Measurements from ENCODE around the gene COX8C. TPM values are rescaled to one million over a fixed set of nuclear protein-coding genes. Genes with fewer than 3 reads are reported as not detected.
A peak's percentile ranks its signal among the peaks of the same experiment; 100 is the strongest.

COX8C gene
- total and polyA plus RNA-seq, 4 experiments from 2014 or later = not detected

DNA sequence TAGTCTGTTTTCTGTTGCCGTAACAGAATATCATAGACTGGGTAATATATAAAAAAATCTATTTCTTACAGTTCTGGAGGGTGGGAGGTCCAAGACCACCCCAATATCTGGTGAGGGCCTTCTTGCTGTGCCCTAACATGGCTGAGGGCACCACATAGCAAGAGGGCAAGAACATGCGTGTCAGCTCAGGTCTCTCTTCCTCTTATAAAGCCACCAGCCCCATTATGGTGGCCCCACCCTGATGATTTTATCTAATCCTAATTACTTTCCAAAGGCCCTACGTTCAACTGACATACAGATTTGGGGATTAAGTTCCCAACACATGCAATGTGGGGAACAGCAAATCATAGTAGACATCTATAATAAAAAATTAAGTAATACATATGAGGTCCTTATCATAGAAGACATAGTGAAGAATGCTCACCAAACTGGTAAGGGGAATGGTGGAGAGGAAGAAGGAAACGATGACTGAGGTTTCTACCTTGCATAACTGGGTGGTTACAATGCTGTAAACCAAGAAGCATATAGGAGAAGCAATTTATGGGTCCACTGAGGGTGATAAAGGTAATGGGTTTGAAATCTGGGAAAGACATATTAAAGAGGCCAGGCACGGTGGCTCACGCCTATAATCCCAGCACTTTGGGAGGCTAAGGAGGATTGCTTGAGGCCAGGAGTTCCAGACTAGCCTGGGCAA, 41.1 kb upstream of the COX8C start:
- Histone ChIP-seq H3K4me1 (ENCODE audit: insufficient read depth, low read length) (peaks cover 11% of the 10 kb centered on the region), H3K4me3 (ENCODE audit: low read length in 2 of 2) (no peak overlapping the region), H3K27me3 (ENCODE audit: insufficient read depth, low read length) (no peaks in the 10 kb centered on the region), H3K36me3 (ENCODE audit: insufficient read depth, low read length) (no peaks in the 10 kb centered on the region), H3K9me3 (ENCODE audit: control insufficient read depth in 1 of 2, low read length in 2 of 2) (no peaks in the 10 kb centered on the region), H3K27ac (ENCODE audit: low read depth, low read length) (no peak overlapping the region)
- POLR2A ChIA-PET (ENCODE audit: partially characterized antibody) = no interaction called here
- H3K27ac Mint-ChIP-seq = peak overlapping the region in 2 of 7 donors; percentile 40 to 66
- CTCF ChIA-PET (ENCODE audit: partially characterized antibody) = no interaction called here
- H3K27me3 Mint-ChIP-seq = no peaks in the 10 kb centered on the region
- intact Hi-C loops (cut with micrococcal nuclease) = no loop called here
- H3K9me3 Mint-ChIP-seq = no peaks in the 10 kb centered on the region
- peaks cover 0 to 9% of the 10 kb centered on the region in 2 donors for H3K36me3 Mint-ChIP-seq
- no peak overlapping the region for H3K4me3 Mint-ChIP-seq
- peaks cover 35 to 46% (median 41%) of the 10 kb centered on the region in 4 donors for H3K4me1 Mint-ChIP-seq
- no peak for DNase-seq

DNA sequence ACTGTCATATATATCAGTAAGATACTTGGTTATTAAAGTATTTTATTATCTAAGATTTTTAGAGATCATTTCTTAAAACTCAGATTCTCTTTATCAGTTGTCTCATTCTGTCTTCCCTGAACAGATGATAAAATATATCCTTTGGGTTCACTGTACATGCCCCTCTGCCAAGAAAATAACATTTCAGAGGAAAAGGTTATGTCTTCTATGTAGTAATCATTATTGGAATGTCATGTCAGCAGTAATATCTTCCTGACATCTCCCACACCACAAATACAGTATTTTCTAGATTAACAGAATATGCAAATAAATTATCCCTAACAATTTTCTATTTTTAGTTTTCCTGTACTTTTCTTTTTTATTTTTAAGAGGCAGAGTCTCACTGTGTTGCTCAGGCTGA, 40.2 kb upstream of the COX8C start:
- Mint-ChIP-seq H3K4me1 (peaks cover 36 to 47% (median 43%) of the 10 kb centered on the region in 4 donors), H3K27me3 (no peaks in the 10 kb centered on the region), H3K9me3 (no peaks in the 10 kb centered on the region), H3K36me3 (peaks cover 0 to 9% of the 10 kb centered on the region in 2 donors), H3K27ac (no peak overlapping the region), H3K4me3 (no peak overlapping the region)
- CTCF ChIA-PET (ENCODE audit: partially characterized antibody) = no interaction called here
- DNase-seq = no peak
- no peaks in the 10 kb centered on the region for H3K9me3 ChIP-seq (ENCODE audit: control insufficient read depth in 1 of 2, low read length in 2 of 2)
- no peaks in the 10 kb centered on the region for H3K27me3 ChIP-seq (ENCODE audit: insufficient read depth, low read length)
- H3K27ac ChIP-seq (ENCODE audit: low read depth, low read length) = no peak overlapping the region
- H3K4me1 ChIP-seq (ENCODE audit: insufficient read depth, low read length) = peaks cover 9% of the 10 kb centered on the region
- intact Hi-C loops (cut with micrococcal nuclease) = no loop called here
- no peak overlapping the region for H3K4me3 ChIP-seq (ENCODE audit: low read length in 2 of 2)
- POLR2A ChIA-PET (ENCODE audit: partially characterized antibody) = no interaction called here
- H3K36me3 ChIP-seq (ENCODE audit: insufficient read depth, low read length) = no peaks in the 10 kb centered on the region

DNA sequence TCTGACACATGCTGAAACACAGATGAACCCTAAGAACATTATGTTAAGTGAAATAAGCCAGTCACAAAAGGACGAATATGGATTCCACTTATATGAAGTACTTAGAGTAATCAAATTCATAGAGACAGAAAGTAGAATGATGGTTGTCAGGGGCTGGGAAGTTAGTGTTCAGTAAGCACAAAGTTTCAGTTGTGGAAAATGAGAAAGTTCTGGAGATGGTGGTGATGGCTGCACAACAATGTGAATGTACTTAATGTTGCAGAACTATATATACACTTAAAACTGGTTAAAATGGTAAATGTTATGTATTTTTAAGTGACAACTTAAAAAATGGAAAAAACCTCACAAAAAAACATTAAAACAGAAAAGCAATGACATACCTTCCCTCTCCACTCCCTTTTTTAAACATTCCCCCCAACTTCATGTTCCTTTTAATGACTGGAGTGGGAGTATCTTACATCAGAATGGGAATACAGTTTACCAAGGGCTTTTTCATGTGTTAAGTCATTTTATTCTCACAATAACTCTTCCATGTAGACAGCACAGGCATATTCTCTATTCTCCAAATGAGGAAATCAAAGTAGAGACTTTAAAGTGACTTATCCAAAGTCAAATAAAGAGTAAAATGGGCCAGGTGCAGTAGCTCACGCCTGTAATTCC, 38.2 kb upstream of the COX8C start:
- Mint-ChIP-seq H3K4me3 (no peak overlapping the region), H3K9me3 (no peaks in the 10 kb centered on the region), H3K27me3 (no peaks in the 10 kb centered on the region), H3K4me1 (peaks cover 31 to 49% (median 40%) of the 10 kb centered on the region in 4 donors), H3K27ac (peak overlapping the region in 1 of 7 donors; percentile 33), H3K36me3 (peaks cover 0 to 9% of the 10 kb centered on the region in 2 donors)
- H3K9me3 ChIP-seq (ENCODE audit: control insufficient read depth in 1 of 2, low read length in 2 of 2) = no peaks in the 10 kb centered on the region
- no peak for DNase-seq
- no peaks in the 10 kb centered on the region for H3K36me3 ChIP-seq (ENCODE audit: insufficient read depth, low read length)
- H3K4me1 ChIP-seq (ENCODE audit: insufficient read depth, low read length) = peaks cover 16% of the 10 kb centered on the region
- H3K27me3 ChIP-seq (ENCODE audit: insufficient read depth, low read length) = no peaks in the 10 kb centered on the region
- CTCF ChIA-PET (ENCODE audit: partially characterized antibody) = interaction anchor here (1.1 kb wide), 1 partner anchor 15 kb away, joined by 3 read pairs; no protein-coding TSS in a partner anchor
- no peak overlapping the region for H3K27ac ChIP-seq (ENCODE audit: low read depth, low read length)
- POLR2A ChIA-PET (ENCODE audit: partially characterized antibody) = no interaction called here
- intact Hi-C loops (cut with micrococcal nuclease) = no loop called here
- no peak overlapping the region for H3K4me3 ChIP-seq (ENCODE audit: low read length in 2 of 2)

DNA sequence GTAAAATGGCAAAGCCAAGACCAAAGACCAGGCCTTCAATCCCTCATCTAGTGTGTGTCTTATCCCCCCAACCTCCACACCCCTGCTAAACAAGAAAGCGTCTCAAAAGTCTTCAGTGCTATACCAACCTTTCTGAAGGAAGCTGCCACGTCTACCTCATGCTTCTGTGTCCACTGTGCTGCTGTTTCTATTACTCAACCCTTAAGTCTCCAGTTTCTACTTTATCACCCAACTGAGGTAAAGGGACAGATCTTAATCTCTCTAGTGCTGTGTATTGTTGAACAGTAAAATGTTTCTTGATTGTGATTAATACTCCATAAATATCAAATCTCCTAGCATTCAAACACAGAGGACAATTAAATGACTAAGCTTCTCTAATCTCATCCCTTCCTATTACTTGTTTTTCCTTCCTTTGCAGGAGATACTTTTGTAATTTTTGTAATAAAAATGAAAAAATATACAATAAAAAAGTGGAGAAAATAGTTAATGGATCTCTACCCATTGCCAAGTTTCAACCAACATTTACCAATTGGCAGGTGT, 37.5 kb upstream of the COX8C start:
- no peaks in the 10 kb centered on the region for H3K9me3 Mint-ChIP-seq
- no peak overlapping the region for H3K4me3 ChIP-seq (ENCODE audit: low read length in 2 of 2)
- H3K36me3 ChIP-seq (ENCODE audit: insufficient read depth, low read length) = no peaks in the 10 kb centered on the region
- H3K27me3 Mint-ChIP-seq = no peaks in the 10 kb centered on the region
- H3K9me3 ChIP-seq (ENCODE audit: control insufficient read depth in 1 of 2, low read length in 2 of 2) = no peaks in the 10 kb centered on the region
- no peak overlapping the region for H3K27ac Mint-ChIP-seq
- no peak overlapping the region for H3K27ac ChIP-seq (ENCODE audit: low read depth, low read length)
- ChIA-PET POLR2A (ENCODE audit: partially characterized antibody) (no interaction called here), CTCF (ENCODE audit: partially characterized antibody) (interaction anchor here (1.1 kb wide), 1 partner anchor 14 kb away, joined by 3 read pairs; no protein-coding TSS in a partner anchor)
- no peaks in the 10 kb centered on the region for H3K27me3 ChIP-seq (ENCODE audit: insufficient read depth, low read length)
- DNase-seq = no peak
- intact Hi-C loops (cut with micrococcal nuclease) = no loop called here
- peaks cover 28 to 49% (median 40%) of the 10 kb centered on the region in 4 donors for H3K4me1 Mint-ChIP-seq
- H3K4me1 ChIP-seq (ENCODE audit: insufficient read depth, low read length) = peaks cover 16% of the 10 kb centered on the region
- H3K4me3 Mint-ChIP-seq = no peak overlapping the region
- H3K36me3 Mint-ChIP-seq = peaks cover 0 to 9% of the 10 kb centered on the region in 2 donors

DNA sequence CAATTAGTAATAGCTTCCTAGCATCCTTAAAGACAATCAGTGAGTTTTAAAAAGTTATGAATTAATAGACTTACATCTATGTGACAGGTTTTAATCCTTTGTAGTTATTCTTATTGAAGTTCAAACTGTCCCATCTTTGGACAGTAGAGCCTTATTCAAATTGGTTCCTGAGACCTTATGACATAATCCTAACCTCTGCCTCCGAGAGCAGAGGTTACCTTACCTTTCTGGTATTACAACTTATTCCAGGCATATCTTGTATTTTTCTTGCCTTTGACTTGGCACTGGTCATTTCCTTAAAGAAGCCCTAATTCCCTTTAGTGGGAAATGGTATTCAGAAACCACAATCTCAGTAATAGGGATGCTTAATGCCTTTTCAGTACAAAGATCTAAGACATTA, 35.9 kb upstream of the COX8C start:
- CTCF ChIA-PET (ENCODE audit: partially characterized antibody) = no interaction called here
- peaks cover 25 to 41% (median 30%) of the 10 kb centered on the region in 4 donors for H3K4me1 Mint-ChIP-seq

DNA sequence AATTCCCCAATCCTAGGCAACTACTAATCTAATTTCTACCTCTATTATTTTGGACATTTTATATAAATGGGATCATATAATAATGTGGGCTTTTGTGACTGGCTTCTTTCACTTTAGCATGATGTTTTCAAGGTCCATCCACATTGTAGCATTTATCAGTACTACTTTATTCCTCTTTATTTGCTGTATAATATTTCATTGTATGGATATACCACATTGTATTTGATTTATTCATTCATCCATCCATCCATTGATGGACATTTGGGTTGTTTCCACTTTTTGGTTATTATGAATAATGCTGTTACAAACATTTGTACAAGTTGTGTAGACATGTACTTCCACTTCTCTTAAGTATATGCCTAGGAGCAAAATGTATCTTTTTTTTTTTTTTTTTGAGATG, 31.4 kb upstream of the COX8C start:
- CTCF ChIA-PET (ENCODE audit: partially characterized antibody) = no interaction called here

More for the DNA sequence above, 35.9 kb upstream of the COX8C start:
- Mint-ChIP-seq H3K9me3 (no peaks in the 10 kb centered on the region), H3K27me3 (no peaks in the 10 kb centered on the region), H3K4me3 (no peak overlapping the region), H3K36me3 (peaks cover 0 to 9% of the 10 kb centered on the region in 2 donors), H3K27ac (no peak overlapping the region)
- Histone ChIP-seq H3K4me3 (ENCODE audit: low read length in 2 of 2) (no peak overlapping the region), H3K27me3 (ENCODE audit: insufficient read depth, low read length) (no peaks in the 10 kb centered on the region), H3K9me3 (ENCODE audit: control insufficient read depth in 1 of 2, low read length in 2 of 2) (no peaks in the 10 kb centered on the region), H3K36me3 (ENCODE audit: insufficient read depth, low read length) (no peaks in the 10 kb centered on the region), H3K27ac (ENCODE audit: low read depth, low read length) (no peak overlapping the region), H3K4me1 (ENCODE audit: insufficient read depth, low read length) (peaks cover 8% of the 10 kb centered on the region)
- intact Hi-C loops (cut with micrococcal nuclease) = no loop called here
- no peak for DNase-seq
- POLR2A ChIA-PET (ENCODE audit: partially characterized antibody) = no interaction called here

DNA sequence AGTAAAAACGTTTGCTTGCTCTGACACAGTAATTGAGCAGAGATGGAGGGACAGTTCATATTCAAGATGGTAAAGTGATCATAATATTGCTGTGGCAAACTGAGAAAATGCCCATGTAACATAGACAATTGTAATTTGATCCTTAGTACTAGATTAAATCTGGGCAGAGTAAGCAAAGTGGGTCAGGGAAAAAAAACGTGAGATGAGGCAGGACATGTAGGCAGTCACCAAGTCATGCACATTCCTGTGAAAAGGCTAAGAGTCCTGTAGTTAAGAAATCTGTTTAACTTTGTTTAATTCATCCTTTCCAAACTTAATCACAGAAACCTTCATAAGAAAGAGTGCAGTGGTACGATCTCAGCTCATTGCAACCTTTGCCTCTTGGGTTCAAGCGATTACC, 30.3 kb upstream of the COX8C start:
- CTCF ChIA-PET (ENCODE audit: partially characterized antibody) = no interaction called here
- Mint-ChIP-seq H3K27ac (no peak overlapping the region), H3K36me3 (peaks cover 0 to 13% of the 10 kb centered on the region in 2 donors), H3K9me3 (no peaks in the 10 kb centered on the region), H3K4me3 (no peak overlapping the region), H3K27me3 (no peaks in the 10 kb centered on the region), H3K4me1 (peaks cover 29 to 54% (median 34%) of the 10 kb centered on the region in 4 donors)
- no peaks in the 10 kb centered on the region for H3K27me3 ChIP-seq (ENCODE audit: insufficient read depth, low read length)
- intact Hi-C loops (cut with micrococcal nuclease) = no loop called here
- H3K36me3 ChIP-seq (ENCODE audit: insufficient read depth, low read length) = no peaks in the 10 kb centered on the region
- POLR2A ChIA-PET (ENCODE audit: partially characterized antibody) = no interaction called here
- peaks cover 19% of the 10 kb centered on the region for H3K4me1 ChIP-seq (ENCODE audit: insufficient read depth, low read length)
- no peaks in the 10 kb centered on the region for H3K9me3 ChIP-seq (ENCODE audit: control insufficient read depth in 1 of 2, low read length in 2 of 2)
- H3K4me3 ChIP-seq (ENCODE audit: low read length in 2 of 2) = no peak overlapping the region
- no peak for DNase-seq
- no peak overlapping the region for H3K27ac ChIP-seq (ENCODE audit: low read depth, low read length)

More for the DNA sequence above, 31.4 kb upstream of the COX8C start:
- peaks cover 13% of the 10 kb centered on the region for H3K4me1 ChIP-seq (ENCODE audit: insufficient read depth, low read length)
- POLR2A ChIA-PET (ENCODE audit: partially characterized antibody) = no interaction called here
- no peak for DNase-seq
- H3K9me3 ChIP-seq (ENCODE audit: control insufficient read depth in 1 of 2, low read length in 2 of 2) = no peaks in the 10 kb centered on the region
- H3K27ac ChIP-seq (ENCODE audit: low read depth, low read length) = no peak overlapping the region
- H3K36me3 ChIP-seq (ENCODE audit: insufficient read depth, low read length) = no peaks in the 10 kb centered on the region
- peaks cover 30 to 49% (median 33%) of the 10 kb centered on the region in 4 donors for H3K4me1 Mint-ChIP-seq
- no peaks in the 10 kb centered on the region for H3K27me3 Mint-ChIP-seq
- no peak overlapping the region for H3K27ac Mint-ChIP-seq
- H3K36me3 Mint-ChIP-seq = peaks cover 0 to 8% of the 10 kb centered on the region in 2 donors
- intact Hi-C loops (cut with micrococcal nuclease) = no loop called here
- no peak overlapping the region for H3K4me3 ChIP-seq (ENCODE audit: low read length in 2 of 2)
- H3K4me3 Mint-ChIP-seq = no peak overlapping the region
- no peaks in the 10 kb centered on the region for H3K9me3 Mint-ChIP-seq
- H3K27me3 ChIP-seq (ENCODE audit: insufficient read depth, low read length) = no peaks in the 10 kb centered on the region

Data from CD4-positive, alpha-beta memory T cell (primary cell).